H4 (cell line): ENCODE data around the gene CLSTN3. TPM values are rescaled to one million over a fixed set of nuclear protein-coding genes. Genes with fewer than 3 reads are reported as not detected.

ENCODE experiments used
- DNase-seq: peaks from one replicate; pipeline ENCODE4 v3.0.0-alpha.2; 2015; ENCODE audit warnings: low spot score
- total RNA-seq: library from RNA; depleted of rRNA; stranded (reverse); fragments of >200 nt; shearing (Covaris generic); gene quantifications from 2 replicates; pipeline ENCODE4 v1.2.3, GENCODE V29; 2014; rRNA removed

CLSTN3 gene
- total RNA-seq, 1 experiment from 2014 or later = 40.1 TPM

- DNase-seq = peak; percentile 80
These were observed 58.6 kb downstream of the CLSTN3 start for GRCh38 chr12:7188562-7189397.

DNA sequence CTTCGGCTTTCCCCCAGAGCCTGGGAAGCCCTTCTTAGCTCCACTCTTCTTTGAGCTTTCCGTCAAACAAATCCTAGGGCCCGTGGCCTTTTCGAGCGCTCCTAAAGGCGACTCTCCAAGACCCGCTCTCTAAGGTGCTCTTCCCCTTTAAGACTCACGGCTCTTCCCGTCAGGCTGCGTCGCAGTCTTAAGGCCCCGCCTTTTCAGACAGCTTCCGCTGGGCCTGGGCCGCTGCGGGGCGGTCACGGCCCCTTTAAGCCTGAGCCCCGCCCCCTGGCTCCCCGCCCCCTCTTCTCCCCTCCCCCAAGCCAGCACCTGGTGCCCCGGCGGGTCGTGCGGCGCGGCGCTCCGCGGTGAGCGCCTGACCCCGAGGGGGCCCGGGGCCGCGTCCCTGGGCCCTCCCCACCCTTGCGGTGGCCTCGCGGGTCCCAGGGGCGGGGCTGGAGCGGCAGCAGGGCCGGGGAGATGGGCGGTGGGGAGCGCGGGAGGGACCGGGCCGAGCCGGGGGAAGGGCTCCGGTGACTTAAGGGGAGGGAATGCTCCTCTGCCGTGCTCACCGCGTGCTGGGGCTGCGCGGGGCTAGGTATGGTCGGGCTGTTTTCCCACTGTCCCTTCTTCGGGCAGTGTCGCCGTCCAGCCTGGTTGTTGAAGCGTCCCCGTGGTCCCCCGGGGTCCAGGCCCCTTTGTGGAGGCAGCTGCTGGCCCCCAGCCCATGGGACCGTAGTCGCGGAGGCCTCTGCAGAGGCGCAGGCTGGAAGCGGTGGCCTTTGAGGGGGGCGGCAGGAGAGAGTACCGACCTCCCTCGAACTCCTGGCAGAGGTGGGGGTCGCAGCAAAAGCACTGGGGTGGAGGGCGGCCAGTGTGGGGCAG lies 59.5 kb downstream of the CLSTN3 start, which contains the start of gene PEX5:
TSS of gene PEX5 (plus strand) at position 289 of the 870 bp plus-strand sequence. CDS start 692 bp downstream, outside the sequence.
- peak; percentile 95 for DNase-seq

DNA sequence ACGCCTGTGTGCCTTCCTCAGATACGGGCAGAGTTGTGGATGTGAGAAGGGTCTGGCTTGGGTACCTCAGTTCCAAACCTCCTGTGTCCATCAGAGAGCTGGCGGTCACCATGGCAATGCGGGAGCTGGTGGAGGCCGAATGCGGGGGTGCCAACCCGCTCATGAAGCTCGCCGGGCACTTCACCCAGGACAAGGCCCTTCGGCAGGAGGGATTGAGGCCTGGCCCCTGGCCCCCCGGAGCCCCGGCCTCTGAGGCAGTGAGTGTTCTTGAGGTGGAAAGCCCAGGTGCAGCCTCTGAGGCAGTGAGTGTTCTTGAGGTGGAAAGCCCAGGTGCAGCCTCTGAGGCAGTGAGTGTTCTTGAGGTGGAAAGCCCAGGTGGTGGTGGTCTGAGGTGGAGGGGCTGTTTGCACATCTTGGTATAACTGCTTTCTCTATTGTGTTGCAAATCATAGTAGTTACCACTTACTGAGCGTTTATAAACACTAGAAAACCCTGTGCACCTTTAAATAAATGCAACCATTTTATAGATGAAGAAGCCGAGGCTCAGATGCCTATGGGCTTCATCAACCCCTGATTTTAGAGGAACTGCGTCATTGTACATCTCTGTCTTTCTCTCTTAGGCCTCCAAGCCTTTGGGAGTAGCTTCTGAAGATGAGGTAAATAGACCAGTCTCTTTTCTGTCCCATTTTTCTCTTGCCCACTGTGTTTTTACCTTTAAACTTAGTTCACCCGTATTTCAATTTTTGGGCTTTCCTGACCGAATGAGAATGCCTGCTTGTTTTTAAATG lies 60.3 kb downstream of the CLSTN3 start:
- no peak for DNase-seq

DNA sequence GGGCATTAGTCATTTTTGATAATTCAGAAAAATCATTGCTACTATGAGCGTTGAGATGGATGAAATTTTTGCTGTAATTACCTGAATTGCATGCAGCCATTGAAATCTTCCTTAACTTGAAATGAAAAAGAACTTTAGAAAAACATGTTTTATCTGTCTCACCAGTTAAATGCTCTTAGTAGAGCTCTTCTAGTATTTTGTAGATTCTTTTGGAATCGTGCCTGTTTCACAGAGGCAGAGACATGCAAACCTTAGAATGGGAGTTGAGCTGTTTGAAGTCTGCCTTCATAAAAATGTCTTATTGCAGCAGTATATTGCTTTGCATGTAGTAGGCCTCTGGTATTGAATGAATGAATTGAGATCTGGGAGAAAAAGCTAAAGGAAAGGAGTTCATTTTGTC lies 63.5 kb downstream of the CLSTN3 start:
- DNase-seq = no peak

GRCh38 chr12:7197841-7198240 lies 67.7 kb downstream of the CLSTN3 start:
- no peak for DNase-seq

DNA sequence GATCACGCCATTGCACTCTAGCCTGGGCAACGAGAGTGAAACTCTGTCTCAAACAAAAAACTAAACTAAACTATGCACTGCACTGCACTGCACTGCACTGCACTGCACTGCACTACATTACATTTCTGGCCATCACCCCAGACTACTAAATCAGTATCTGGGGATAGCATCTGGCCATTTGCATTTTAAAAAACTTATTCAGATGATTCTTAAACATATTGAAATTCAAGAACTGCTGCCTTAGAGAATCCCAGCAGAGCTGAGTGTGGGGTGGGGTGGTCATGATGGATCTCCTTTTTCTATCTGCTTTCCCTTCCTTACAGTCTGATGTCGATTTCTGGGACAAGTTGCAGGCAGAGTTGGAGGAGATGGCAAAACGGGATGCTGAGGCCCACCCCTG lies 72.9 kb downstream of the CLSTN3 start:
- no peak for DNase-seq

DNA sequence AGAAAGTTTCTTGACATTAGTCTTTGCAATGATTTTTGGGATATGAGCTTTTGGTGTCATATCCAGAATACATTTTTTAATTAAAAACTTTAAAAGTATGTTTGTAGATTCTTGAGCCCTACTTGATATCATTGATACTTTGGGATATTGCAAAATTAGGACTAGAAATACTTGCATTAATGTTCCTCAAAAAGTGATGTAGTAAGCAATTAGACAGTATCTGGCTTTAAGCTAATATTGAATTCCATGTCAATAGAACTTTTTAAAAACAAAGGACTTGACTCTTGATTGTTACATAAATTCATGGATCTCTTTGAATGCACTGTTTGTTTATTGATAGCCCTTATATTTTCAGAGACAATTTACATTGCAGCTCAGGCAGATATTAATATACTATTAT lies 74.9 kb downstream of the CLSTN3 start:
- DNase-seq = no peak

- no peak for DNase-seq
These were observed 76.5 kb downstream of the CLSTN3 start for GRCh38 chr12:7206691-7207090.

DNA sequence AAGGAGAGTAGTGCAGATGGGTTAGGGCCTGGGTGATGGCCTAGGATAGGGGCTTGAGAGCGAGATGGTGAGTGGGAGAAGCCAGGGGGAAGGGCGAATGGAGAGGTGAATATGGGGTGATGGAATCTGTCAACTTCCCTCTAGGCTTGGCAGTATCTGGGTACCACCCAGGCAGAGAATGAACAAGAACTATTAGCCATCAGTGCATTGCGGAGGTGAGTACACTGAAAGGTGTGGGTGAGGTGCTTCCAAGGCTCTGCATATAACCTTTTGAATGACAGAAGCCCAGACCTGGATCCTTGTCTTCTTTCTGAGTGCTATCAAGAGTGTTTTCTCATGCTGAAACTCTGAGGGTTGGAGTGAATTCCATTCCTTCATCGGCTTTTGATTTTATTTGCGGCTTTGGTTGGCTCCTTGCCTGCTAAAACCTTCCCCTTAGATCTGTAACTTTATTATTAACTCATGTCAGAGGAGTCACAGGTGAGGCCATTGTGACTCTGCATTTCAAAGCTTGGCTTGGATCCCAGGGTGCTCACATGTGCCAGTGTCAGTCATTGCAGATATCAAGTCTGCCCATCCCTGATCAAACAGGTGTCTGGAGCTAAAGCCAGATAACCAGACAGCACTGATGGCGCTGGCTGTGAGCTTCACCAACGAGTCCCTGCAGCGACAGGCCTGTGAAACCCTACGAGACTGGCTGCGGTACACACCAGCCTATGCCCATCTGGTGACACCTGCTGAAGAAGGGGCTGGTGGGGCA lies 77.9 kb downstream of the CLSTN3 start:
- DNase-seq = no peak

Other genes starting within 250 kb of the CLSTN3 start
- gene LRRC23, start 225.5 kb upstream of the CLSTN3 start, total RNA-seq = 4.1 and 12.2 TPM in 2 replicates
- gene ENO2, start 215.8 kb upstream of the CLSTN3 start, total RNA-seq = 10.6 and 11.2 TPM in 2 replicates
- gene ATN1, start 202.4 kb upstream of the CLSTN3 start, total RNA-seq = 6.0 and 14.2 TPM in 2 replicates
- not detected in 2 replicates for gene RNU7-1, start 186.6 kb upstream of the CLSTN3 start, total RNA-seq
- gene C12orf57, start 186.3 kb upstream of the CLSTN3 start, total RNA-seq = 219 and 260 TPM in 2 replicates
- gene PTPN6, start 179.0 kb upstream of the CLSTN3 start, total RNA-seq = not detected in 2 replicates
- gene PHB2, start 159.7 kb upstream of the CLSTN3 start, total RNA-seq = 486 and 563 TPM in 2 replicates
- 99.6 and 119 TPM in 2 replicates for gene EMG1, start 159.5 kb upstream of the CLSTN3 start, total RNA-seq
- gene LPCAT3, start 111.9 kb upstream of the CLSTN3 start, total RNA-seq = 85.6 and 97.8 TPM in 2 replicates
- gene C1S, start 69.7 kb upstream of the CLSTN3 start, total RNA-seq = 72.4 and 88.1 TPM in 2 replicates
- gene C1R, start 37.9 kb upstream of the CLSTN3 start, total RNA-seq = 71.4 and 104 TPM in 2 replicates
- gene C1RL, start 21.2 kb upstream of the CLSTN3 start, total RNA-seq = 21.4 and 46.4 TPM in 2 replicates
- 0.88 TPM in 1 of 2 replicates, not detected in the other for gene RBP5, start 1.5 kb upstream of the CLSTN3 start, total RNA-seq
- gene PEX5, start 59.3 kb downstream of the CLSTN3 start, total RNA-seq = 27.6 and 39.2 TPM in 2 replicates
- gene ACSM4, start 173.7 kb downstream of the CLSTN3 start, total RNA-seq = not detected in 2 replicates